Measurements from ENCODE around the gene TPST1. TPM values are rescaled to one million over a fixed set of nuclear protein-coding genes. Genes with fewer than 3 reads are reported as not detected.
"Not testable (repeated sequence)": the region's sequence is repeated elsewhere in the genome, so short reads cannot be mapped to it uniquely, and the experiment has no call there.

TPST1 gene
- total RNA-seq, 4 donors from 2014 or later = 31.9 to 38.3 (median 36.8) TPM

GRCh38 chr7:66355756-66356155 lies 150.6 kb downstream of the TPST1 start:
- Histone ChIP-seq H3K4me1 (peaks cover 0 to 34% (median 4%) of the 10 kb centered on the region in 4 donors), H3K9me3 (no peaks in the 10 kb centered on the region), H3K27ac (peak overlapping the region in 2 of 4 donors; percentile 9 to 61), H3K4me3 (no peak overlapping the region), H3K36me3 (peaks cover 0 to 10% (median 0%) of the 10 kb centered on the region in 3 donors), H3K27me3 (no peaks in the 10 kb centered on the region)
- DNase-seq (ENCODE audit: low spot score in 2 of 2) = no peak
- 70 to 75% methylated on average over 4 of the region's 4 CpGs for WGBS, 2 donors
- TF ChIP-seq POLR2A (IDR thresholded peaks at IDR 0.05) = no peak
- no peak for TF ChIP-seq EP300 (IDR thresholded peaks at IDR 0.05)
- no peak for TF ChIP-seq CTCF (IDR thresholded peaks at IDR 0.05)

- 42 to 43% methylated on average over 5 to 6 of the region's 6 CpGs for WGBS, 2 donors
- Histone ChIP-seq H3K4me1 (peaks cover 0 to 34% (median 4%) of the 10 kb centered on the region in 4 donors), H3K4me3 (no peak overlapping the region), H3K27me3 (no peaks in the 10 kb centered on the region), H3K9me3 (no peaks in the 10 kb centered on the region), H3K36me3 (peaks cover 0 to 15% (median 0%) of the 10 kb centered on the region in 3 donors), H3K27ac (peak overlapping the region in 2 of 4 donors; percentile 9 to 61)
- TF ChIP-seq POLR2A (IDR thresholded peaks at IDR 0.05) (no peak), EP300 (IDR thresholded peaks at IDR 0.05) (no peak)
- DNase-seq (ENCODE audit: low spot score in 2 of 2) = no peak
These were observed 151.2 kb downstream of the TPST1 start for GRCh38 chr7:66356277-66356721.

- Histone ChIP-seq H3K36me3 (peaks cover 0 to 20% (median 0%) of the 10 kb centered on the region in 3 donors), H3K27ac (peak overlapping the region in 1 of 4 donors; percentile 10)
- no peak for TF ChIP-seq POLR2A (IDR thresholded peaks at IDR 0.05)
These were observed 152.0 kb downstream of the TPST1 start for GRCh38 chr7:66357087-66357486.

GRCh38 chr7:66359656-66360211 lies 154.6 kb downstream of the TPST1 start:
- Histone ChIP-seq H3K27me3 (no peaks in the 10 kb centered on the region), H3K9me3 (no peaks in the 10 kb centered on the region), H3K4me1 (peaks cover 0 to 15% (median 4%) of the 10 kb centered on the region in 4 donors), H3K27ac (peak overlapping the region in 2 of 4 donors; percentile 4 to 42), H3K36me3 (peaks cover 0 to 20% (median 0%) of the 10 kb centered on the region in 3 donors), H3K4me3 (no peak overlapping the region)
- TF ChIP-seq POLR2A (IDR thresholded peaks at IDR 0.05) (no peak), EP300 (IDR thresholded peaks at IDR 0.05) (peak in 1 of 2 donors; percentile 51)
- DNase-seq (ENCODE audit: low spot score in 2 of 2) = no peak
- 64 to 66% methylated on average over 11 of the region's 11 CpGs for WGBS, 2 donors

More at GRCh38 chr7:66357087-66357486, 152.0 kb downstream of the TPST1 start:
- Histone ChIP-seq H3K4me3 (no peak overlapping the region), H3K4me1 (peaks cover 0 to 30% (median 4%) of the 10 kb centered on the region in 4 donors), H3K27me3 (no peaks in the 10 kb centered on the region), H3K9me3 (no peaks in the 10 kb centered on the region)
- DNase-seq (ENCODE audit: low spot score in 2 of 2) = no peak
- WGBS, 2 donors = 72 to 79% methylated on average over 3 of the region's 3 CpGs

- no peaks in the 10 kb centered on the region for H3K27me3 ChIP-seq
- no peak overlapping the region for H3K4me3 ChIP-seq
- WGBS, 2 donors = 96 to 98% methylated on average over 4 of the region's 4 CpGs
- no peak overlapping the region for H3K27ac ChIP-seq
- H3K4me1 ChIP-seq = no peaks in the 10 kb centered on the region
- peaks cover 0 to 20% (median 0%) of the 10 kb centered on the region in 3 donors for H3K36me3 ChIP-seq
- H3K9me3 ChIP-seq = no peaks in the 10 kb centered on the region
- DNase-seq (ENCODE audit: low spot score in 2 of 2) = no peak
- TF ChIP-seq POLR2A (IDR thresholded peaks at IDR 0.05) (no peak), CTCF (IDR thresholded peaks at IDR 0.05) (no peak), EP300 (IDR thresholded peaks at IDR 0.05) (no peak)
These were observed 157.0 kb downstream of the TPST1 start for GRCh38 chr7:66362136-66362535.

GRCh38 chr7:66363635-66364034 lies 158.5 kb downstream of the TPST1 start:
- Histone ChIP-seq H3K4me1 (no peaks in the 10 kb centered on the region), H3K27ac (no peak overlapping the region), H3K27me3 (no peaks in the 10 kb centered on the region), H3K4me3 (no peak overlapping the region), H3K36me3 (peaks cover 0 to 19% (median 0%) of the 10 kb centered on the region in 3 donors), H3K9me3 (no peaks in the 10 kb centered on the region)
- TF ChIP-seq CTCF (IDR thresholded peaks at IDR 0.05) = no peak
- TF ChIP-seq POLR2A (IDR thresholded peaks at IDR 0.05) = no peak
- TF ChIP-seq EP300 (IDR thresholded peaks at IDR 0.05) = no peak
- WGBS, 2 donors = 67 to 85% methylated on average over 5 of the region's 5 CpGs
- no peak for DNase-seq (ENCODE audit: low spot score in 2 of 2)

GRCh38 chr7:66365031-66365430 lies 159.9 kb downstream of the TPST1 start:
- 93 to 94% methylated on average over 14 of the region's 14 CpGs for WGBS, 2 donors
- not testable (repeated sequence) for H3K4me1 ChIP-seq; H3K27me3 ChIP-seq; DNase-seq (ENCODE audit: low spot score in 2 of 2); H3K27ac ChIP-seq; H3K36me3 ChIP-seq; H3K4me3 ChIP-seq; H3K9me3 ChIP-seq
